ENCODE measurements around the gene NDUFB4.

DNA sequence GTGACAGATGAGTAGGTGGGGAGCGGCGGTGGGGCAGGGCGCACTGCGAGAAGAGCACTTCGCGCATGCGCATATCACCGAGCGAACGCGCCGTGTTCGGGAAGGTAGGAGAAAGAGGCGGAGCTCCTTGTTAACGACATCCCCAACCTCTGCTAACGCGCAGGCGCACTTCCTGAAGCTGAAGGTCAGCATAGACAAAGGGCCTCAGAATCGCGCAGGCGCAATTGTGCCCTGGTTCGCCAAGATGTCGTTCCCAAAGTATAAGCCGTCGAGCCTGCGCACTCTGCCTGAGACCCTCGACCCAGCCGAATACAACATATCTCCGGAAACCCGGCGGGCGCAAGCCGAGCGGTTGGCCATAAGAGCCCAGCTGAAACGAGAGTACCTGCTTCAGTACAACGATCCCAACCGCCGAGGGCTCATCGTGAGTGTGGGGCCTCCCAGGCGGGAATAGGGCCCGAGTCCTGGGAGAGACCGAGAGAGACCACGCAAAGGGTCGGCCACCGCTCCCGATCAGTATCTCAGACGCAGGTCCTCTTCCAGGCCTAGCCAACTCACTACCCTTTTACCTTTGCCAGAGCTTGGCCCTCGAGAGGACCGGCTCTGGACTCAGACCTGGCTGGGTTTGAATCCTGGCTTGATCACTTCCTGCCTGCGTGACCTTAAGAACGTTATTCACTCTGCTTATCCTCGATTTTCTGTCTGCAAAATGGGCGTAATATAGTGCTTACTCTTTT lies at the start of gene NDUFB4:
- TF ChIP-seq, protein P1, sequence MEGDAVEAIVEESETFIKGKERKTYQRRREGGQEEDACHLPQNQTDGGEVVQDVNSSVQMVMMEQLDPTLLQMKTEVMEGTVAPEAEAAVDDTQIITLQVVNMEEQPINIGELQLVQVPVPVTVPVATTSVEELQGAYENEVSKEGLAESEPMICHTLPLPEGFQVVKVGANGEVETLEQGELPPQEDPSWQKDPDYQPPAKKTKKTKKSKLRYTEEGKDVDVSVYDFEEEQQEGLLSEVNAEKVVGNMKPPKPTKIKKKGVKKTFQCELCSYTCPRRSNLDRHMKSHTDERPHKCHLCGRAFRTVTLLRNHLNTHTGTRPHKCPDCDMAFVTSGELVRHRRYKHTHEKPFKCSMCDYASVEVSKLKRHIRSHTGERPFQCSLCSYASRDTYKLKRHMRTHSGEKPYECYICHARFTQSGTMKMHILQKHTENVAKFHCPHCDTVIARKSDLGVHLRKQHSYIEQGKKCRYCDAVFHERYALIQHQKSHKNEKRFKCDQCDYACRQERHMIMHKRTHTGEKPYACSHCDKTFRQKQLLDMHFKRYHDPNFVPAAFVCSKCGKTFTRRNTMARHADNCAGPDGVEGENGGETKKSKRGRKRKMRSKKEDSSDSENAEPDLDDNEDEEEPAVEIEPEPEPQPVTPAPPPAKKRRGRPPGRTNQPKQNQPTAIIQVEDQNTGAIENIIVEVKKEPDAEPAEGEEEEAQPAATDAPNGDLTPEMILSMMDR (IDR thresholded peaks at IDR 0.05), result no peak
- TF ChIP-seq POLR2A (IDR thresholded peaks at IDR 0.05) (peak; percentile 79 to 86), EP300 (IDR thresholded peaks at IDR 0.05) (peak; percentile 92 to 96)
